ENCODE results near the gene TCIRG1.

The TCIRG1 gene

DNA sequence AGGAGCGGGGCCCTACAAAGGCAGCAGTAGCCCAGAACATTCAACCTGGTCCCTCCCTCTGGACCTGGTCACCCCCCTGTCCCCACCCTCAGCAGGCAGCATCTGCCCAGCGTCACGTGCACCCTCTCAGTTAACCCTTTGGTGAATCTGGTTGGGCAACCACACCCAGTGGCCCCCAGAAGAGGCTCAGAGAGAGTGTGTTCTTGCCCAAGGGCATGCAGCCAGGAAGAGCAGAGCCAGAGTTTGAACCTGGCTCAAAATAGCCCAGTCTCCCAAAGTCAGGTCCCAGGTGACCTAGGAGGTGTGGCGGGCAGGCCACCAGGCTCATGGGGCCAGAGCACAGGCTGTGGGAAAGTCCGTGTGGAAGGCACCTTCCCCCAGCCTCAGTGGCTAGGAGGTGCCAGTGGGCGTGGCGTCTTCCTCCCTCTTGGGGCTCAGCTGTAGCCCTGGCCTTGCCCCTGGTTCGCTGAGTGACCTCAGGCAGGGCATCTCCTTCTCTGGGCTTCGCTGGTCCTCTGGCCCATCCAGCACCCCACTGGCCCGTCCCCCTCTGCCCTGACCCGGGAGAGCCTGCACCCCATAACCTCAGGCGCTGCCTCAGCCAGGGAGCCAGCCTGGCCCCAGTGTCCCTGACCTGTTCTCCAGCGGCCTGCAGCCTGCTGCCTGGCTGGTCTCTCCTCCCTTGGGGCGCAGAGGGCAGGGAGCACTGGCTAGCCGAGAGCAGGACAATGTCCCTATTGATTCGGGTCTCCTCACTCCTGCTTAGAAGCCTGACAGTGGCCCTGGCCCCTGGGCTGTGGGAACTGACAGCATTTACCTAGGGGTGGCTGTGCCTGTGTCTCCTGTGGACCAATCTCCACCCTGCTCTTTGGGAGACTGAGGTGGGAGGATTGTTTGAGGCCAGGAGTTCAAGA is 21.7 kb upstream of the TCIRG1 start:
- DNase-seq: no peak

- DNase-seq: no peak
Measured at GRCh38 chr11:68017980-68018729, 20.7 kb upstream of the TCIRG1 start.

GRCh38 chr11:68018730-68019190 is 20.1 kb upstream of the TCIRG1 start:
- DNase-seq: no peak

GRCh38 chr11:68019486-68019885 is 19.3 kb upstream of the TCIRG1 start:
- no peak for DNase-seq

DNA sequence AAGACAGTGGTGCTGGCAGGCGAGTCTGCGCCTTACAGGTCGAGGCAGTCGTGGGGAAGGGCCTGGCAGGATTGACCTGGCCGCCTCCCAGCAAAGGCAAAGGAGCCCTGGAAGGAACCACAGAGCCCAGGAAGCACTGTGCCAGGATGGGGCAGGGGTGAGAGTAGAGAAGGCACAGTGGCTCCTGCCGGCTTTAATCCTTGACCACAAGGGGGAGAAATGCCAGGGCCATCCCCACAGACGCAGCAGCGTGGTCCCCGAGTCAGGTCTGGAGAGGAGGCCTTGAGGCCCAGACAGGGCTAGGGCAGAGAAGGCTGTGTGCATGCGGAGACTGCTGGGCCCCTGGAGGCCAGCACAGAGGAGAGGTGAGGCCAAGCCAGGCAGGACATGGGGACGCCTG is 18.2 kb upstream of the TCIRG1 start:
- DNase-seq: no peak

GRCh38 chr11:68021167-68021787 is 17.5 kb upstream of the TCIRG1 start:
- no peak for DNase-seq

- no peak for DNase-seq
Measured at GRCh38 chr11:68022531-68022930, 16.3 kb upstream of the TCIRG1 start.

GRCh38 chr11:68024508-68024907 is 14.3 kb upstream of the TCIRG1 start:
- DNase-seq: no peak

DNA sequence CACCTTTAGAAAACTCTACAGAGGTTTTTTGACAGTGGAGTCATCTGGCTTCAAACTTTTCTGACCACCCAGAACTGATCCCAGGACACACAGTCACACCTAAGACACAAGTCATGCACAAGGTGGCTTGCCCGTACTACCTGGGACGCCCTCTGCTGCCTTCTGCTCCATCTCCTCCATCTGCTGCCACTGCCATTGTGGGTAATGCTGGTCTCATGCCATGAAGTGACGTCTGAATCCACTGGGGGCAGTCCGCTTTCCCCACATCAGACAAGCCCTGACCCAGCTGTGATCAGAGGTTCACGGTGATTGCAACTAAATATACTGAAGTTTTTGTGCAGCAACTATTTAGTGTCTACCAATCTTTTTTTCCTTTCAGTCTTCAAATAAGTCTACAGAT is 13.8 kb upstream of the TCIRG1 start:
- DNase-seq: no peak

DNA sequence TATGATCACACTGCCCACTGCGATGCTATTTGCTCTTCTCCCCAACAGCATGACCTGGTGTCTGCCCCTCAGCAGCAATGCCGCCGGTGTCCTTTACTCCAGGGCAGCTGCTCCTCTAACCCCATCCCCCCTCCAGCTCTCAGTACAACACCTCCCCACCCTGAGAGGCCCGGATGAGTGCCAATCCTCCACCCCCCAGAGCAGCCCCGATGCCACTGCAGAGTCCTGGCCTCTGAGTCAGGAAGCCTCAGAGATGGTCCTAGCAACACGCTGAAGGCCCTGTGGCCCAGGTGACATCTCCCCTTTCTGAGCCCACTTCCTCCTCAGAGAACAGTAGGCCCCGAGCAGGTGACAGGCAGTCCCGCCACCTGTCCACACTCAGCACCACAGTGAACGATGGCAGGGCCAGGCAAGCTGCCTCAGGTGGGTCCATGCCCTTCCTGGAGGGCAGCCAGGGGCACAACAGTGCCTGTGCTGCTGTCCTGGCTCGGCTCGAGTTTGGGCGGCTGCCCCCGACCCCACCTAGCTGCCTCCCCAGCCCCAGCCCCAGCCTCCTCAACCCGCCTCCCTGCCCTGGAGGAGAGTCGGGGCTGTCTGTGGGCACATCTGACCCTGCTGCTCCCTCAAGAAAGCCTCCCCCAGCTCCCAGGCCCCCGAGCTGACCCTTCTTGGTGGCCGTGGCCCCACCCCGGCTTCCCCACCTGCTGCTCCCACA is 12.3 kb upstream of the TCIRG1 start:
- peak; percentile 41 for DNase-seq

DNA sequence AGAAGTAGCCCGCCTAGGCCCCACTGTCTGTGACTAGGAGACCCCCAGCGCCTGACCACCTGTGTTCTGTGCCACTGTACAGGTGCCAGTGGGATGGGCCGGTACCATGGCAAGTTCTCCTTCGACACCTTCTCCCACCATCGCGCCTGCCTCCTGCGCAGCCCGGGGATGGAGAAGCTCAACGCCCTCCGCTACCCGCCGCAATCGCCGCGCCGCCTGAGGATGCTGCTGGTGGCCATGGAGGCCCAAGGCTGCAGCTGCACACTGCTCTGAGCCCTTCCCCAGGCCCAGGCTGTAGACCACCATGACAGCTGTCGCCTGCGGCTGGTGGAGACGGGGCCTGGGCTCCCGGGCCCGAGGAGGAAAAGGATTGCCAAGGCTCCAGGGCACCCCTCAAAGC is 11.2 kb upstream of the TCIRG1 start:
- DNase-seq: no peak

DNA sequence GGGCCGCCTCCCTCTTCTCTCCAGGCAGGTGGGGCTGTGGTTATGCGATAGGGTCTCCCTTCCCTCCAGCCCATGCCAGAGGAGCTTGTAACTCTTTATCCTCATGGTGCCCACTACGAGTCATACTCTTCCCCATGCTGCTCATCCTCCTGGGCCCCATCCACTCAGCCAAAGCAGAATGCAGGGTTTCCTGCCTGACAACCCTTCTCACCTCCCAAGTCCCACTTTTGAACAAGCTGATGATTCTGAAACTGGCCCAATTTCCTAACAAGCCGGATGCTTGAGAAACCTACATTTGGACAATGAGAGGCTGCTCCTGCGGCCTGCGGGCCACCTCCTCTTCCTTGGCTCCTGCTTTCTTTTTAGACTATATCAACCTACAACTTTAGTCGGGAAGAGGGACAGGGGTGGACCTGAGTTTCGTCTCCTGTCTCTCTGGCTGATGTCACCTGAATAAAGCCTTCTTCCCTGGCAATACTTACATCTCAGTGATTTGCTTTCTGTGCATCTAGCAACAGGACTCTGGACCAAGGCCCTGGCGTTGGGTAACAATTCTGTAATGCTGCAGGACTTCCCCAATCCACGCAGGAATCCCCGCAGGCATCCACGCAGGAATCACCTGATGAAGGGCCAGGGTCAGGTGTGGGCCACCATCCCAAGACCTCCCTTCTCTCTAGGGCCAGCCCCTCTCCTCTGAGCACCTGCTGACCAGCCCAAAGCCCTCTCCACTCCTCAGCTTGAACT is 9.9 kb upstream of the TCIRG1 start:
- no peak for DNase-seq

DNA sequence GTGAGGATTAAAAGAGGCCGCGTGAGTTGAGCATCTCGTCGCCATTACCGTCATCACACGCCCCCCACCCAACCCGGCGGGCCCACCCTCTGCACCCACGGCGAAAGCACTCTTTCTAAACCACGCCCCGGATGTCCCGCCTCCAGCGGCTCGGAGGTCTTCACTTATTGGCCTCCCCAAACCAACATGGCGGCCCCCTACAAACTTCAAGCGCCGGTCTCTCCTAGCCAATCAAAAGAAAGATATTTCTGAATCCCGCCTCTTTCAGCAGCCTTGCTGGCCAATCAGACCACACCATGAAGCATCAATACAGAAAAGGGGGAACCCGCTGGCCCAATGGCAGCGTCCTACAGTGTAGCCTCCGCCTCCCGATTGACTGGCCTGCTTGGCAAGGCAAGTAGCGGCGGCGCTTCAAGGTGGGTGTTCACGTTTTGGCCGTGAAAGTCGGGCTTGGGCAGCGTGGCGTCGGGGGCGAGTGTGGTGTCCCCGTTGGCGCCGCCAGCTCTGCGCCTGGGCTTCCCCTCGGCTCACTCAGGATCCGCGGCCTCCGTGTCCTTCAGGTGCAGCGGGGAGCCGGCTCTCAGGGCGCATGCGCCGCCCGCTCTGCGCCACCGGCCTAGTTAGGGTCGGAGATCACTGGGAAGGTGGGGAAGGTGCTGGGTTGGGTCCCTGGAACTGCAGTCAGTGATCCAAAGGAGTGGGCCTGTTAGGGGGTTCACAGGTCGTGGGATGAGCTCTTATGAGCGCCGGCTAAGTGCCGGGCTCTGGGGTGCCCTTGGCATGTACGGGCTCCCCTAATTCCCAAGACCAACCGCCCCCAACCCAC is 8.3 kb upstream of the TCIRG1 start, which contains the start of gene NDUFS8:
NDUFS8 (plus strand) TSS at position 364 of the 826 bp plus-strand sequence. CDS start 1,471 bp downstream, outside the sequence.
- DNase-seq: peak; percentile 99

DNA sequence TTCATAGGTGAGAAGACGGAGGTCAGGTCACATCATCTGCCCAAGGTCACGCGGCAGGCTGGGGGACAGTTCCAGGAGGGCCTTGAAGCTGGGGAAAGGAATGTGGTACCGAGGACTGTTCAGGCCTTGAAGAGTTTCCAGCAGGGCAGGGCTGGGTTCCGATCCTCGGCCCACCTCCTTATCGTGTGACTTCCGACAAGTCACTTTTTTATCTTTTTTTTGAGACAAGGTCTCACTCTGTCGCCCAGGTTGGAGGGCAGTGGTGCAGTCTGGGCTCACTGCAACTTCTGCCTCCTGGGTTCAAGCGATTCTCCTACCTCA is 7.7 kb upstream of the TCIRG1 start:
- no peak for DNase-seq

GRCh38 chr11:68032003-68032402 is 6.8 kb upstream of the TCIRG1 start:
- no peak for DNase-seq

- DNase-seq: no peak
Measured at GRCh38 chr11:68032997-68033707, 5.7 kb upstream of the TCIRG1 start.

- DNase-seq: no peak
Measured at GRCh38 chr11:68033708-68034045, 5.1 kb upstream of the TCIRG1 start.

DNA sequence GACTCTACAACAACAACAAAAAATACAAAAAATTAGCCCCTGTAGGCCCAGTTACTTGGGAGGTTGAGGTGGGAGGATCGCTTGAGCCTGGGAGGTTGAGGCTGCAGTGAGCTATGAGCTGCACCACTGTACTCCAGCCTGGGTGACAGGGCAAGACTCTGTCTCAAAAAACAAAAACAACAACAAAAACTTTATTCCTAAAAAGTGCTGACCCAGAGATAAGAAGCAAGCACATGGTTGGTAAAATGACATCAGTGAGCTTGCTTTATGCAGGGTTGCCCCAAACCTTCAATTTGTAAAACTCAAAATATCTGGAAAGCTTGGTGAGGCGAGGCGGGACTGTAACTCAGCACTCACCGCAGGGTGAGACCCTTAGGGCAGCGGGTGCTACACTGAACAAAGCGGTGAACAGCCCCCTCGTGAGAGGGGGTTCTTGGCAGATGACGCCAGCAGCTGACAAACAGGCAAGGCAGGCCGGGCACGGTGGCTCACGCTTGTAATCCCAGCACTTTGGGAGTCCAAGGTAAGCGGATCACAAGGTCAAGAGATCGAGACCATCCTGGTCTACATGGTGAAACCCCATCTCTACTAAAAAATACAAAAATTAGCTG is 3.5 kb upstream of the TCIRG1 start:
- no peak for DNase-seq

DNA sequence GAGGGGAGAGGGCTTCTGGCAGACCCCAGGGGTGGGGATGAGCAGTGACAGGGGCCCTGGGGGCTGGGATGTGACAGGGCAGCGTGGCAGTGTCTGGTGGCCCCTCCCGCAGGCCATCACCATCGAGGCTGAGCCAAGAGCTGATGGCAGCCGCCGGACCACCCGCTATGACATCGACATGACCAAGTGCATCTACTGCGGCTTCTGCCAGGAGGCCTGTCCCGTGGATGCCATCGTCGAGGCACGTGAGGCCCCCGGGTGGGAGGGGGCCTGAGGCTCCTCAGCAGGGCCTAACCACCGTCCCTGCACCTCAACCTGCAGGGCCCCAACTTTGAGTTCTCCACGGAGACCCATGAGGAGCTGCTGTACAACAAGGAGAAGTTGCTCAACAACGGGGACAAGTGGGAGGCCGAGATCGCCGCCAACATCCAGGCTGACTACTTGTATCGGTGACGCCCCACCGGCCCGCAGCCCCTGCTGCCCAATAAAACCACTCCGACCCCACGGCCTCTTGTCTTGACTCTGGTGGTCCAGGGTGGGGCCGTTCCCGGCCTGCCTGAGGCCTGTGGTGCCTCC is 2.6 kb upstream of the TCIRG1 start:
- DNase-seq: no peak

DNA sequence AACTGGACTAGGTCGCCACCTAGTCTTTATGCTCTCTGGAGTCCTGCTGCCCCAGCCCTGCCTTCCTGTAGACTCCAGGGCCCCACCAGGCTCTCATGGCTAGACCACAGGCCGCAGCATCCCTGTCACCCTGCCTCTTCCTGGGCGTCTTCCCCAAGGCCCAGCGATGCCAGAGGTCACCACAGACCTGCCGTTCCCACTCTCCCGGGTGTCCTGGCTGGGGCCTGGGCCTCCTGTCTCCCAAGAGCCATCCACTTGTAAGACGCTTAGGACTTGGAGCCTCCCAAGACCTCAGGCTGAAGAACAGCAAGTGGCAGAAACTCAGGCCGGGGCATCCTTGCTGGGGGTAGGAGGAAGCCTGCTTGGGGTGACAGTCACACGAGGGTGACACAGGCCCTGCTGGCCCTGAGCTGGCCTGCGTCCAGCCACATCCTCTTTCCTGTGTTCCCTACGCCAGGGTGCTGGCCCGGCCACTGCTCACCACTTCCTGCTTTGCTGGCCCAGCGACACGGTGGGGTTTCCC is 2.0 kb upstream of the TCIRG1 start:
- DNase-seq: no peak
